CD4-positive, alpha-beta T cell (primary cell): ENCODE data around the gene FAM222A. TPM values are rescaled to one million over a fixed set of nuclear protein-coding genes. Genes with fewer than 3 reads are reported as not detected.

Experiments used
- ATAC-seq: fragments of 200-7000 bp; cut with Tn5 transposase; one replicate; pipeline ENCODE4 v1.10.0; 2022; ENCODE audit warnings: mild to moderate bottlenecking; ENCODE audit not compliant: poor library complexity
- CTCF ChIA-PET: fragments of 350-600 bp; sonication (Branson Sonifier 250); formaldehyde crosslinking; loops from one replicate; lab custom pipeline; 2021; ENCODE audit warnings: antibody characterized with exemption, inconsistent platforms; lab: Charles Lee
- POLR2A ChIA-PET: fragments of 350-600 bp; sonication (Branson Sonifier 250); formaldehyde crosslinking; loops from one replicate; lab custom pipeline; 2021; ENCODE audit warnings: antibody characterized with exemption, inconsistent platforms; lab: Charles Lee
- DNase-seq, 14 experiments: peaks; one replicate each; pipeline ENCODE4 v3.0.0-alpha.2; 2013 to 2020; ENCODE audit warnings: mixed read lengths in 2 of 14
- H3K27ac ChIP-seq, 2 donors: one replicate each; pipeline versions ENCODE4 v1.5.1 to v1.7.0; 2013; ENCODE audit warnings: low read length in 2 of 2, low read depth in 1 of 2, mild to moderate bottlenecking in 1 of 2
- H3K27me3 ChIP-seq, 2 experiments: 1 replicate in 1 of 2; 2 replicates in 1 of 2; pipeline versions ENCODE4 v1.6.1 to v1.7.0; 2013; ENCODE audit warnings: low read length in 2 of 2, control low read depth in 1 of 2, mild to moderate bottlenecking in 1 of 2, moderate library complexity in 1 of 2; ENCODE audit not compliant: insufficient read depth in 2 of 2, control insufficient read depth in 1 of 2
- H3K36me3 ChIP-seq: one replicate; pipeline ENCODE4 v1.6.1; 2013; ENCODE audit warnings: low read length, control low read depth; ENCODE audit not compliant: insufficient read depth
- H3K4me1 ChIP-seq: one replicate; pipeline ENCODE4 v1.6.1; 2013; ENCODE audit warnings: low read length, control low read depth; ENCODE audit not compliant: insufficient read depth
- H3K4me3 ChIP-seq: one replicate; pipeline ENCODE4 v1.5.1; 2013; ENCODE audit warnings: mild to moderate bottlenecking, low read length, moderate library complexity
- H3K9me3 ChIP-seq, 2 experiments: 1 replicate in 1 of 2; 2 replicates in 1 of 2; pipeline versions ENCODE4 v1.6.1 to v1.7.0; 2013; ENCODE audit warnings: low read length in 2 of 2, mild to moderate bottlenecking in 2 of 2, control low read depth in 1 of 2, moderate library complexity in 1 of 2; ENCODE audit not compliant: control insufficient read depth in 1 of 2, insufficient read depth in 1 of 2
- H3K27ac Mint-ChIP-seq: one replicate; pipeline ENCODE4 v1.8.0; 2020; ENCODE audit warnings: mixed read lengths
- H3K27me3 Mint-ChIP-seq: one replicate; pipeline ENCODE4 v1.8.0; 2021; ENCODE audit warnings: mixed read lengths
- H3K36me3 Mint-ChIP-seq: one replicate; pipeline ENCODE4 v1.8.0; 2021; ENCODE audit warnings: low read depth, mixed read lengths
- H3K4me1 Mint-ChIP-seq: one replicate; pipeline ENCODE4 v1.8.0; 2021; ENCODE audit warnings: low read depth, mixed read lengths
- H3K4me3 Mint-ChIP-seq: one replicate; pipeline ENCODE4 v1.8.0; 2020; ENCODE audit warnings: mild to moderate bottlenecking, mixed read lengths
- H3K9me3 Mint-ChIP-seq: one replicate; pipeline ENCODE4 v1.8.0; 2020; ENCODE audit warnings: mixed read lengths
- CTCF ChIP-seq: fragments of 200-600 bp; IDR thresholded peaks from one replicate; pipeline ENCODE4 v1.8.0; 2022; ENCODE audit warnings: antibody characterized with exemption, mild to moderate bottlenecking
- intact Hi-C, 2 experiments: fragments of 100-400 bp; cut with DNase I in 1 of 2; cut with micrococcal nuclease in 1 of 2; formaldehyde crosslinking; loops; one replicate each; pipeline versions ENCODE4 v1.15.1 to v1.9.0; 2023 to 2025; cut with DNase I, micrococcal nuclease
- total RNA-seq, 174 experiments: library from RNA in 2 of 174; stranded (reverse) in 2 of 174; gene quantifications; one replicate each; pipeline ENCODE4 v1.2.3 and lab custom pipeline; 2021 to 2026

FAM222A gene
- total RNA-seq, 2 experiments from 2014 or later = 1.1 to 1.7 TPM

- no peak for ATAC-seq
- no peak for DNase-seq
- Histone ChIP-seq H3K4me3 (no peak overlapping the region), H3K36me3 (no peaks in the 10 kb centered on the region), H3K27ac (no peak overlapping the region), H3K27me3 (no peaks in the 10 kb centered on the region), H3K9me3 (peaks cover 17 to 20% of the 10 kb centered on the region in 2 experiments), H3K4me1 (no peaks in the 10 kb centered on the region)
- intact Hi-C loops = no loop called here
- no peak for TF ChIP-seq CTCF
- ChIA-PET CTCF (interaction anchor here (0.7 kb wide), 1 partner anchor 21 kb away, joined by 4 read pairs; no protein-coding TSS in a partner anchor), POLR2A (no interaction called here)
- peaks cover 7% of the 10 kb centered on the region for H3K27me3 Mint-ChIP-seq
- H3K27ac Mint-ChIP-seq = no peak overlapping the region
- H3K4me3 Mint-ChIP-seq = no peak overlapping the region
- no peaks in the 10 kb centered on the region for H3K36me3 Mint-ChIP-seq
- no peaks in the 10 kb centered on the region for H3K4me1 Mint-ChIP-seq
- H3K9me3 Mint-ChIP-seq = peaks cover 7% of the 10 kb centered on the region
These were observed 40.3 kb downstream of the FAM222A start for GRCh38 chr12:109753959-109754358.

- Mint-ChIP-seq H3K27me3 (peaks cover 7% of the 10 kb centered on the region), H3K9me3 (peaks cover 7% of the 10 kb centered on the region), H3K27ac (no peak overlapping the region), H3K36me3 (no peaks in the 10 kb centered on the region), H3K4me3 (no peak overlapping the region), H3K4me1 (no peaks in the 10 kb centered on the region)
- Histone ChIP-seq H3K27me3 (no peaks in the 10 kb centered on the region), H3K36me3 (no peaks in the 10 kb centered on the region), H3K4me1 (no peaks in the 10 kb centered on the region), H3K4me3 (no peak overlapping the region), H3K9me3 (peaks cover 17 to 20% of the 10 kb centered on the region in 2 experiments), H3K27ac (no peak overlapping the region)
- TF ChIP-seq CTCF = no peak
- ChIA-PET CTCF (no interaction called here), POLR2A (no interaction called here)
- DNase-seq (no peak), ATAC-seq (no peak)
- intact Hi-C loops = no loop called here
These were observed 42.8 kb downstream of the FAM222A start for GRCh38 chr12:109756457-109756856.

GRCh38 chr12:109757671-109758265 lies 44.1 kb downstream of the FAM222A start:
- Mint-ChIP-seq H3K27ac (no peak overlapping the region), H3K4me3 (no peak overlapping the region), H3K9me3 (peaks cover 7% of the 10 kb centered on the region), H3K36me3 (no peaks in the 10 kb centered on the region), H3K27me3 (peaks cover 7% of the 10 kb centered on the region), H3K4me1 (no peaks in the 10 kb centered on the region)
- ChIA-PET CTCF (no interaction called here), POLR2A (no interaction called here)
- no peak for ATAC-seq
- no peak for TF ChIP-seq CTCF
- H3K4me3 ChIP-seq = no peak overlapping the region
- H3K9me3 ChIP-seq = peaks cover 17 to 25% of the 10 kb centered on the region in 2 experiments
- no peak overlapping the region for H3K27ac ChIP-seq
- no peak for DNase-seq
- H3K36me3 ChIP-seq = no peaks in the 10 kb centered on the region
- intact Hi-C loops = no loop called here
- no peaks in the 10 kb centered on the region for H3K4me1 ChIP-seq
- H3K27me3 ChIP-seq = no peaks in the 10 kb centered on the region
